Stomach smooth muscle (tissue), 2 donors: ENCODE measurements around the gene SSU72.
"Not testable (repeated sequence)": the region's sequence is repeated elsewhere in the genome, so short reads cannot be mapped to it uniquely, and the experiment has no call there.

Experiments
- H3K27ac ChIP-seq: one replicate; pipeline ENCODE4 v1.7.0; 2013; ENCODE audit warnings: mild to moderate bottlenecking, low read length, inconsistent platforms
- H3K27me3 ChIP-seq, 2 donors: one replicate each; pipeline ENCODE4 v1.7.0; 2013; ENCODE audit warnings: low read length in 2 of 2; ENCODE audit not compliant: insufficient read depth in 2 of 2, control insufficient read depth in 1 of 2
- H3K36me3 ChIP-seq, 2 donors: one replicate each; pipeline ENCODE4 v1.7.0; 2013; ENCODE audit warnings: low read length in 2 of 2; ENCODE audit not compliant: control insufficient read depth in 2 of 2, insufficient read depth in 2 of 2
- H3K4me1 ChIP-seq: one replicate; pipeline ENCODE4 v1.7.0; 2013; ENCODE audit warnings: low read length; ENCODE audit not compliant: control insufficient read depth, insufficient read depth
- H3K4me3 ChIP-seq, 2 donors: one replicate each; pipeline ENCODE4 v1.7.0; 2013; ENCODE audit warnings: low read length in 2 of 2
- H3K9ac ChIP-seq, 2 donors: one replicate each; pipeline ENCODE4 v1.7.0; 2013; ENCODE audit warnings: low read length in 2 of 2, mild to moderate bottlenecking in 1 of 2
- H3K9me3 ChIP-seq, 2 donors: one replicate each; pipeline ENCODE4 v1.7.0; 2013; ENCODE audit warnings: low read length in 2 of 2; ENCODE audit not compliant: control insufficient read depth in 2 of 2
- donor health status: healthy.
- donor health status: Pancreatic carcinoma.

The SSU72 gene

DNA sequence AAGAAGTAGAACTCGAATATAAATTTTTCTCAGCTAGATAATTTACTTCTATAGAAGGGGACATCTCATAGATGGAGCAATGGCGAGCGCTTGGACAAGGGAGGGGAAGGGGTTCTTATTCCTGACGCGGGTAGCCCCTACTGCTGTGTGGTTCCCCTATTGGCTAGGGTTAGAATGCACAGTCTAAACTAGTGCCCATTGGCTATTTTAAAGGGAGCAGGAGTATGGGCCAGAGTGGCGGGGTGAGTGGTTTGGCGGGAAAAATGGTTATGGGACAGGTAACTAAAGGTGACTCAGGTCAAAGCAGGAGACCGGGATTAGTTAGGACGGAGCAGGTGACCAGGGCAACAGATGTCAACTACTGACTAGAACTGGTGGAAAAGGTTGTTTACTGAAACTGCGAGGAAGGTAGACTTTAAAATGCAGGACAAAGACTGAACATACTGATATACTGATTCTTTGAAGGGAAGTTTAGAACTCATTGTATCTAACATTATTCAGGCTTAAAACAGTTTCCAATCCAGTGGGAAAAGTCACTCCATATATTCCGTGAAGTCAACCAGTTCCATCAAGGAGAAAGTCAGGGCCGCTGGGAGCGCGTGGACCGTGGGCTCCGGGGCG lies 63.6 kb downstream of the SSU72 start:
- H3K4me1 ChIP-seq = peaks cover 12% of the 10 kb centered on the region
- no peaks in the 10 kb centered on the region for H3K36me3 ChIP-seq
- H3K27me3 ChIP-seq = no peaks in the 10 kb centered on the region
- no peaks in the 10 kb centered on the region for H3K9me3 ChIP-seq
- peak overlapping the region; percentile 74 for H3K27ac ChIP-seq
- peak overlapping the region; percentile 80 to 81 for H3K9ac ChIP-seq
- peak overlapping the region; percentile 78 to 91 for H3K4me3 ChIP-seq

DNA sequence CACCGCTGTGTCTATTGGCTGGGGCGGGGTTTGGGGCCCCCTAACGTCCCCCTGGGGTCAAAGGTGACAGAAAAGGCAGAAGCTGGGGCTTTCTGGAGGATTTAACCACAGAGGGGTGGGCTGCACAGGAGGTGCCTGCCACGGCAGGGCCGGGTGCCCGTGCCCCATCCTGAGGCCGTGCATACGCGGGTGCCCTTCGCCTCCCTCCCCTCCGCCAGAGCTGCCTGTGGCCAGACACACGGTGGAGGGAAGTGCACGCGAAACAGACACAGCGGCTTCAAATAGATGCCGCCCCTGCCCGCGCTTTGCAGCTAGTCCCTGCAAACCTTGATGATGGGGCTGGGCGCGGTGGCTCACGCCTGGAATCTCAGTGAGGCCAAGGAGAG lies 65.2 kb downstream of the SSU72 start:
- not testable (repeated sequence) for H3K4me3 ChIP-seq, H3K9ac ChIP-seq, H3K27ac ChIP-seq, H3K36me3 ChIP-seq, H3K9me3 ChIP-seq, H3K27me3 ChIP-seq
- peaks cover 15% of the 10 kb centered on the region for H3K4me1 ChIP-seq

DNA sequence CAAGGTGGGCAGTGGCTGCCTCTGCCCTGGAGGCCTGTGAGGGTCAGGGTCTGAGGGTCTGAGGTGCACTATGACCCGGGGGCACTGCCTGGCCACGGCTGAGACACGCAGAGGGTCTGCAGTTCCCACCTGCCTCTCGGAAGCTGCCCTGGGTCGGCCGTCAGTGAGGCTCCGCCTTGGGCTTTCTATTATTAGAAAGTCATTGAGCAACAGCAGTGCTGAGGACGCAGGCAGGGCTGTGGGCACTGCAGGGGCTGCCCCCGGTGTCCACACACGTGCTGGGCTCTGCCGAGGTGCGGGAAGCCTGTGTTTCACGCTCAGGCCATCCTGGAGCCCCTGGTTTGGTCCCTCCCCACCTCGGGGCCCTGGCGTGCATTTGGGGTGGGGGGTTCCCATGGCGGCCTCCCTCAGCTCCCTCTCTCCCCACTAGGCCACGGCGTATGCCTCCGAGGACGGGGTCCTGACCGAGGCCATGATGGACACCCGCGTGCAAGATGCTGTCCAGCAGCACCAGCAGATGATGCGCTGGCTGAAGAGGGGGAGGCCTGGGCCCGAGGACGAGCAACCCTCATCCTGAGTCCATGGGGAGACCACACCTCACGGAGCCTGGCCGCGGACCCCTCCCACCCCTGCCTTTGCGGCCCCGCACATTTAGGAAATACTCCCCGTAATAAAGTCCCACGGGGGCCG lies 65.7 kb downstream of the SSU72 start:
- peaks cover 15% of the 10 kb centered on the region for H3K4me1 ChIP-seq
- not testable (repeated sequence) for H3K27ac ChIP-seq, H3K36me3 ChIP-seq, H3K4me3 ChIP-seq, H3K27me3 ChIP-seq, H3K9ac ChIP-seq, H3K9me3 ChIP-seq

DNA sequence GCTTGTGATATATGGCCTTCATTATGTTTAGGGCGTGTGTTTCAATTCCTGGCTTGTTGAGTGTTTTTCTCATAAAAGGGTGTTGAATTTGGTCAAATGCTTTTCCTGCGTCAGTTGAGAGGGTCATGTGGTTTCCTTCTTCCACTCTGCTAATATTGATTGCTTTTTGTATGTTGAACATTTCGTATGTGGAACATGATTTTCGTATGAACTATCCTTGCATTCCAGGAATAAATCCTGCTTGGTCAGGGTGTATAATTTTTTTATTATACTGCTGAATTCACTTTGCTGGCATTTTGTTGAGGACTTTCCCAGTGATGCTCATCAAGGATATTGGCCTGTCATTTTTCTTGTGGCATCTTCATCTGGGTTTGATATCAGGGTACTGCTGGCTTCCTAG lies 67.4 kb downstream of the SSU72 start:
- Histone ChIP-seq H3K4me3 (no peak overlapping the region), H3K9me3 (no peaks in the 10 kb centered on the region), H3K27ac (no peak overlapping the region), H3K4me1 (peaks cover 11% of the 10 kb centered on the region), H3K36me3 (no peaks in the 10 kb centered on the region), H3K9ac (no peak overlapping the region), H3K27me3 (no peaks in the 10 kb centered on the region)

DNA sequence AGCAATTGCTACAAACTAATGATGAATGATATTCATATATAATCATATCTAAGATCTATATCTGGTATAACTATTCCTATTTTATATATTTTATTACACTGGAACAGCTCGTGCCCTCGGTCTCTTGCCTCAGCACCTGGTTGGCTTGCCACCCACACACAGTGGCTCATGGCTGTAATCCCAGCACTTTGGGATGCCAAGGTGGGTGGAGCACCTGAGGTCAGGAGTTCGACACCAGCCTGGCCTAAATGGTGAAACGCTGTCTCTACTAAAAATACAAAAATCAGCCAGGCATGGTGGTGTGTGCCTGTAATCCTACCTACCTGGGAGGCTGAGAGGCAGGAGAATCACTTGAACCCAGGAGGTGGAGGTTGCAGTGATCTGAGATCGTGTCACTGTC lies 68.9 kb downstream of the SSU72 start:
- H3K4me1 ChIP-seq, H3K27me3 ChIP-seq, H3K36me3 ChIP-seq, H3K9me3 ChIP-seq, H3K4me3 ChIP-seq, H3K27ac ChIP-seq: not testable (repeated sequence)
- H3K9ac ChIP-seq = peak overlapping the region in 1 of 2 donors; percentile 51

DNA sequence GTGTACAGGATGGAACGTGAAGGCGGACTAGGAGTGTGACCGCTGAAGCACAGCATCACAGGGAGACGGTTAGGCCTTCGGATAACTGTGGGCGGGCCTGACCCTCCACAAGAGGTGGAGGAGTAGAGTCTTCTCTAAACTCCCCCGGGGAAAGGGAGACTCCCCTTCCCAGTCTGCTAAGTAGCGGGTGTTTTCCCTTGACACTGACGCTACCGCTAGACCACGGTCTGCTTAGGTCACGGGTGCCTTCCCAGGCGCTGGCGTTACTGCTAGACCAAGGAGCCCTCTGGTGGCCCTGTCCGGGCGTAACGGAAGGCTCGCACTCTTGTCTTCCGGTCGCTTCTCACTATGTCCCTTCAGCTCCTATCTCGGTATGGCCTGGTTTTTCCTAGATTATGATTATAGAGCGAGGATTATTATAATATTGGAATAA lies 69.3 kb downstream of the SSU72 start:
- H3K9ac ChIP-seq, H3K27ac ChIP-seq, H3K4me3 ChIP-seq, H3K36me3 ChIP-seq, H3K9me3 ChIP-seq, H3K4me1 ChIP-seq, H3K27me3 ChIP-seq: not testable (repeated sequence)

DNA sequence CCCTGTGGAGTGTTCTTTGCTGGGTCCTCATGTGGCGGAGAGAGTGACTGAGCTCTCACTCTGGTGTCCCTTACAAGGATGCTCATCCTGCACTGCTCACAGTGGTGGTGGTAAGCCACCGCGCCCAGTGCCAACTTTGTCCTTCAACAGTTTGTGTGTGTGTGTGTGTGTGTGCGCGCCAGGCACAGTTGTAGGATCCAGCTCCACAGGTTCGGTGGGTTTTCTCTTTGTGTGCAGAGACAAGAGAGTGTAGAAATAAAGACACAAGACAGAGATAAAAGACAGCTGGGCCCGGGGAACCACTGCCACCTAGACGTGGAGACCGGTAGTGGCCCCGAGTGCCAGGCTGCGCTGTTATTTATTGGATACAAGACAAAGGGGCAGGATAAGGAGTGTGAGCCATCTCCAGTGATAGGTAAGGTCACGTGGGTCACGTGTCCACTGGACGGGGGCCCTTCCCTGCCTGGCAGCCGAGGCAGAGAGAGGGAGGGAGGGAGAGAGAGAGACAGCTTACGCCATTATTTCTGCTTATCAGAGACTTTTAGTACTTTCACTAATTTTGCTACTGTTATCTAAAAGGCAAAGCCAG lies 69.8 kb downstream of the SSU72 start:
- H3K4me3 ChIP-seq, H3K9me3 ChIP-seq, H3K27ac ChIP-seq, H3K27me3 ChIP-seq, H3K9ac ChIP-seq, H3K36me3 ChIP-seq, H3K4me1 ChIP-seq: not testable (repeated sequence)

DNA sequence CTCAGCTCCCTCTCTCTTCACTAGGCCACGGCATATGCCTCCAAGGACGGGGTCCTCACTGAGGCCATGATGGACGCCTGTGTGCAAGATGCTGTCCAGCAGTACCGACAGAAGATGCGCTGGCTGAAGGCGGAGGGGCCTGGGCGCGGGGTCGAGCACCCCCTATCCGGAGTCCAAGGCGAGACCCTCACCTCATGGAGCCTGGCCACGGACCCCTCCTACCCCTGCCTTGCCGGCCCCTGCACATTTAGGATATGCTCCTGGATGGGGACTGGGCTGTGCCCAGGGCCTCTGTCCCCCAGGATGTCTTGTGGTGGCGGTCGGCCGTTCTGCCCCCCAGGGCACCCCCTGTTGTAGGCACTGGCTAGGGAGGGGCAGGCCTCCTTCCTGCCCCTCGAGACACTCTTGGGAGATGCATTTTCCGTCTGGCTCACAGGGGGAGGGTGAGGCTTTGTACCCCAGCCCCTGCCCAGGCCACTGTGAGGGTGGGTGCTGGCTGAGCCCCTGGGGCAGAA lies 79.1 kb downstream of the SSU72 start:
- H3K4me1 ChIP-seq, H3K9ac ChIP-seq, H3K27me3 ChIP-seq, H3K9me3 ChIP-seq, H3K27ac ChIP-seq, H3K4me3 ChIP-seq: not testable (repeated sequence)
- peaks cover 14 to 19% of the 10 kb centered on the region in 2 donors for H3K36me3 ChIP-seq

DNA sequence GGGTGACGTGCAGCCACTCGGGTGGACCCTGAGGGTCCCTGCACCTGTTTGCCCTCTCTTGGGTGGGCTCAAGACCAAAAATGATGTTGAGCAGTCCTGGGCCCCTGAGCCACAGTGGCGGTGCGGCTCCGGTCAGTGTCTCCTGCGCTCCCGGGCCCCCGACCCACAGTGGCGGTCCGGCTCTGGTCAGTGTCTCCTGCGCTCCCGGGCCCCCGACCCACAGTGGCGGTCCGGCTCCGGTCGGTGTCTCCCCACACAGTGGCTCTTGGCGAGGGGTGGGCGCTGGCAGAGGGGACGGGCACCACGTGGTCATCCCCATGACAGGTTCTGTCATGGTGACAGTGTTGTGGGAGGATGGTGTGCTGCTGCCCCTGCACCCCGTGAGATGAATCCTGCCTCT lies 80.4 kb downstream of the SSU72 start:
- not testable (repeated sequence) for H3K9ac ChIP-seq, H3K4me1 ChIP-seq, H3K27ac ChIP-seq, H3K27me3 ChIP-seq, H3K9me3 ChIP-seq, H3K4me3 ChIP-seq
- H3K36me3 ChIP-seq = peaks cover 19 to 23% of the 10 kb centered on the region in 2 donors
